ENCODE measurements around the gene RABGAP1L. TPM values are rescaled to one million over a fixed set of nuclear protein-coding genes. Genes with fewer than 3 reads are reported as not detected.

The RABGAP1L gene
- total RNA-seq, 2 donors from 2014 or later = 148 to 174 TPM

DNA sequence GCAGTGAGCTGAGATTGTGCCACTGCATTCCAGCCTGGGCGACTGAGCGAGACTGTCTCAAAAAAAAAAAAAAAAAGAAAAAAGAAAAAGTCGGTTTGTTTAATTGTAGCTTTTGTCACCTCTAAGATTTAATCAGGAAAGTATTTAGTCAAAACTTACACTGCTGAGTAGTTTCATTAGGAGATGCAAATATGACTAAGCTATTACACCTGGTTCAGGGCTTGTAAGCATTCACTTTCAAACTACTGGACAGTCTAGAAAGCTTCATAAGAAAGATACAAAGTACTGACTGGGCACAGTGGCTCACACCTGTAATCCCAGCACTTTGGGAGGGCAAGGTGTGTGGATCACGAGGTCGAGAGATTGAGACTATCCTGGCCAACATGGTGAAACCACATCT is 764.5 kb downstream of the RABGAP1L start:
- Histone ChIP-seq H3K4me1 (no peaks in the 10 kb centered on the region), H3K9me3 (no peaks in the 10 kb centered on the region), H3K4me3 (no peak overlapping the region), H3K27ac (no peak overlapping the region), H3K36me3 (no peaks in the 10 kb centered on the region), H3K27me3 (no peaks in the 10 kb centered on the region)
- no peak for TF ChIP-seq CTCF (IDR thresholded peaks at IDR 0.05)
- no peak for DNase-seq (ENCODE audit: low spot score)

- Histone ChIP-seq H3K4me1 (no peaks in the 10 kb centered on the region), H3K27ac (no peak overlapping the region), H3K9me3 (no peaks in the 10 kb centered on the region), H3K4me3 (no peak overlapping the region), H3K36me3 (no peaks in the 10 kb centered on the region), H3K27me3 (no peaks in the 10 kb centered on the region)
- DNase-seq (ENCODE audit: low spot score) = no peak
- TF ChIP-seq CTCF (IDR thresholded peaks at IDR 0.05) = no peak
Measured at GRCh38 chr1:174928541-174928940, 769.2 kb downstream of the RABGAP1L start.

DNA sequence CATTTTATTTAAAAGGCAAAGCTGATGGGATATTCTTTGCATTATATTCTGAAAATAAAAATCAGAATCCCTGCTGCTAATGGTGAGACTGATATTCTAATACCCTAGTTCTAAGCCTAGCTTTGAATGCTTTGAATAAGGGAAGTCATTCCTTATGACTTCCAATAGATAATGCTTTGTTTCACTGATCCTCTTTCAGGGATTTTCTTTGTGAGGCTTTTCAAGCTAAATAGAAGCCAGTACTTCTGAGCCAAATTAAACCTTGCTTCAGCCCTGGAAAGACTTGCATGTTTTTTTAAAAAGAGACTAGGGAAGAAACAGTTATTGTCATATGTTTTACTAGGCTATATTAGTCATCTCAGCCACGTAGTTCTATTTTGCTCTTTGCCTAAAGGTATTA is 771.9 kb downstream of the RABGAP1L start:
- H3K36me3 ChIP-seq = no peaks in the 10 kb centered on the region
- H3K27me3 ChIP-seq = no peaks in the 10 kb centered on the region
- no peak for TF ChIP-seq CTCF (IDR thresholded peaks at IDR 0.05)
- H3K4me1 ChIP-seq = no peaks in the 10 kb centered on the region
- H3K9me3 ChIP-seq = no peaks in the 10 kb centered on the region
- no peak for DNase-seq (ENCODE audit: low spot score)
- H3K4me3 ChIP-seq = no peak overlapping the region
- no peak overlapping the region for H3K27ac ChIP-seq

GRCh38 chr1:174932587-174932986 is 773.3 kb downstream of the RABGAP1L start:
- no peak for DNase-seq (ENCODE audit: low spot score)
- H3K4me3 ChIP-seq = no peak overlapping the region
- H3K27ac ChIP-seq = no peak overlapping the region
- TF ChIP-seq CTCF (IDR thresholded peaks at IDR 0.05) = no peak
- H3K36me3 ChIP-seq = no peaks in the 10 kb centered on the region
- H3K27me3 ChIP-seq = no peaks in the 10 kb centered on the region
- H3K4me1 ChIP-seq = no peaks in the 10 kb centered on the region
- H3K9me3 ChIP-seq = no peaks in the 10 kb centered on the region

DNA sequence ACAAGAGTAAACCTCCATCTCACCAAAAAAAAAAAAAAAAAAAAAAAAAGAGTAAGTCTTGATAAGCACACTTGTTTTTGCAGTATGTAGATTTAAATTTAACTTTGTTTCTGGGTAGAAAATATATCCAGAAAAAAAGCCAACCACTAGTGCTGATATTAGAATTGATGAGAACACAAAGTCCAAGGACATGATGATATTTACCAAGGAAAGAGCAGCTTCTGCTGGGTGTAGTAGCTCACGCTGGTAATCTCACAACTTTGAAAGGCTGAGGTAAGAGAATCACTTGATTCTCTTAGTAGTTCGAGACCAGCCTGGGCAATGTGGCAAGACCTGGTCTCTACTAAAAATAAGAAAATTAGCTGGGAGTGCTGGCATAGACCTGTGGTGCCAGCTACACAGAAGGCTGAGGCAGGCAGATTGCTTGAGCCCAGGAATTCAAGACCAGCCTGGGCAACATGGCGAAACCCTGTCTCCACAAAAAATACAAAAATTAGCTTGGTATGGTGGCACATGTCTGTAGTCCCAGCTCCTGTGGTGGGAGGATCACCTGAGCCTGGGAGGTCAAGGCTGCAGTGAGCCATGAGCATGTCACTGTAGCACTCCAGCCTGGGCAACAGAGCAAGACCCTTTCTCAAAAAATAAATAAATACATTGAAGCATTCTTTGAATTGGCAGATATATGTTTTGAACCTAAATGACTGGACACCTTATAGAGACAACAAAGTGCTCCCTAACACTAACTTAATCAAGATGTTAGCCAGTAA is 776.8 kb downstream of the RABGAP1L start:
- no peak overlapping the region for H3K4me3 ChIP-seq
- H3K4me1 ChIP-seq = no peaks in the 10 kb centered on the region
- TF ChIP-seq CTCF (IDR thresholded peaks at IDR 0.05) = no peak
- H3K36me3 ChIP-seq = no peaks in the 10 kb centered on the region
- H3K9me3 ChIP-seq = no peaks in the 10 kb centered on the region
- no peaks in the 10 kb centered on the region for H3K27me3 ChIP-seq
- H3K27ac ChIP-seq = no peak overlapping the region
- DNase-seq (ENCODE audit: low spot score) = no peak
